Smooth muscle cell (in vitro differentiated cells): ENCODE results near the gene CCDC3. TPM values are rescaled to one million over a fixed set of nuclear protein-coding genes. Genes with fewer than 3 reads are reported as not detected.
A peak's percentile ranks its signal among the peaks of the same experiment; 100 is the strongest.

Source experiments
- DNase-seq: peaks from one replicate; lab custom pipeline; 2025; ENCODE audit not compliant: unreplicated experiment; lab: John Stamatoyannopoulos, UW
- H2AFZ ChIP-seq: fragments of 200-600 bp; sonication (generic); 2 replicates; pipeline ENCODE4 v1.6.0; 2016; ENCODE audit warnings: antibody characterized with exemption, low read depth, mild to moderate bottlenecking
- H3F3A ChIP-seq: fragments of 200-600 bp; sonication (generic); 2 replicates; pipeline ENCODE4 v1.6.0; 2017; ENCODE audit warnings: antibody characterized with exemption, low read depth
- H3K27ac ChIP-seq: fragments of 200-600 bp; sonication (generic); 2 replicates; pipeline ENCODE4 v1.5.1; 2016; ENCODE audit warnings: low read depth, mild to moderate bottlenecking
- H3K27me3 ChIP-seq: fragments of 200-600 bp; sonication (generic); 2 replicates; pipeline ENCODE4 v1.6.1; 2016; ENCODE audit warnings: low read depth, mild to moderate bottlenecking
- H3K36me3 ChIP-seq: fragments of 200-600 bp; sonication (generic); 2 replicates; pipeline ENCODE4 v1.5.1; 2016; ENCODE audit warnings: low read depth
- H3K4me1 ChIP-seq: fragments of 200-600 bp; sonication (generic); 2 replicates; pipeline ENCODE4 v1.5.1; 2016; ENCODE audit warnings: low read depth
- H3K4me2 ChIP-seq: fragments of 200-600 bp; sonication (generic); 2 replicates; pipeline ENCODE4 v1.6.0; 2016; ENCODE audit warnings: mild to moderate bottlenecking
- H3K4me3 ChIP-seq: fragments of 200-600 bp; sonication (generic); 2 replicates; pipeline ENCODE4 v1.5.1; 2016; ENCODE audit warnings: mild to moderate bottlenecking
- H3K79me2 ChIP-seq: fragments of 200-600 bp; sonication (generic); 2 replicates; pipeline ENCODE4 v1.6.0; 2016; ENCODE audit warnings: low read depth, mild to moderate bottlenecking
- H3K9ac ChIP-seq: fragments of 200-600 bp; sonication (generic); 2 replicates; pipeline ENCODE4 v1.6.0; 2016; ENCODE audit warnings: low read depth
- H3K9me3 ChIP-seq: fragments of 200-600 bp; sonication (generic); replicated peaks from 2 replicates; pipeline ENCODE4 v1.5.1; 2016; ENCODE audit warnings: low read depth
- H4K20me1 ChIP-seq: fragments of 200-600 bp; sonication (generic); 2 replicates; pipeline ENCODE4 v1.6.0; 2016; ENCODE audit warnings: low read depth
- CTCF ChIP-seq: fragments of 200-600 bp; sonication (generic); IDR thresholded peaks from 2 replicates; pipeline ENCODE4 v1.5.1; 2017; ENCODE audit warnings: borderline replicate concordance, mild to moderate bottlenecking, antibody characterized with exemption; ENCODE audit not compliant: insufficient read depth, poor library complexity, severe bottlenecking
- WGBS: methylation state at CpG from one replicate; pipeline ENCODE4 v1.1.7; 2016; ENCODE audit warnings: low lambda C conversion rate; 5-methylcytosine and 5-hydroxymethylcytosine counted together
- polyA plus RNA-seq: library from polyadenylated mRNA; unstranded; fragments of >200 nt; fragmentation: Nextera tagmentation; extraction: Ambion mirVana; gene quantifications from 2 replicates; pipeline ENCODE4 v1.2.1, GENCODE V29; 2016
- total RNA-seq: library from RNA; depleted of rRNA; stranded (reverse); fragments of >200 nt; gene quantifications from 2 replicates; pipeline ENCODE4 v1.2.3, GENCODE V29; 2014

The CCDC3 gene
- total and polyA plus RNA-seq, 2 experiments from 2014 or later: 39.2 to 46.0 TPM

- DNase-seq: no peak
- TF ChIP-seq CTCF: no peak
- Histone ChIP-seq H4K20me1 (no peaks in the 10 kb centered on the region), H3K27me3 (no peaks in the 10 kb centered on the region), H3K4me2 (no peak overlapping the region), H2AFZ (no peak overlapping the region), H3K9me3 (no peaks in the 10 kb centered on the region), H3K36me3 (no peaks in the 10 kb centered on the region), H3K4me3 (no peak overlapping the region), H3K4me1 (no peaks in the 10 kb centered on the region), H3K9ac (no peak overlapping the region), H3K27ac (no peak overlapping the region), H3K79me2 (no peaks in the 10 kb centered on the region), H3F3A (no peaks in the 10 kb centered on the region)
- 86% methylated on average over 5 of the region's 5 CpGs for WGBS
These were observed 96.4 kb downstream of the CCDC3 start for GRCh38 chr10:12905067-12905466.

- Histone ChIP-seq H4K20me1 (no peaks in the 10 kb centered on the region), H3K4me1 (no peaks in the 10 kb centered on the region), H2AFZ (no peak overlapping the region), H3K9ac (no peak overlapping the region), H3K79me2 (no peaks in the 10 kb centered on the region), H3F3A (no peaks in the 10 kb centered on the region), H3K4me3 (no peak overlapping the region), H3K36me3 (no peaks in the 10 kb centered on the region), H3K9me3 (no peaks in the 10 kb centered on the region), H3K4me2 (no peak overlapping the region), H3K27ac (no peak overlapping the region), H3K27me3 (no peaks in the 10 kb centered on the region)
- WGBS: 71% methylated on average over 7 of the region's 7 CpGs
- no peak for TF ChIP-seq CTCF
- no peak for DNase-seq
These were observed 98.6 kb downstream of the CCDC3 start for GRCh38 chr10:12902851-12903358.

- peak; percentile 82 for TF ChIP-seq CTCF
- whole genome bisulfite sequencing: 28% methylated on average over 2 of the region's 2 CpGs
These were observed 99.4 kb downstream of the CCDC3 start for GRCh38 chr10:12902135-12902572.

GRCh38 chr10:12899546-12899945 is 102.0 kb downstream of the CCDC3 start:
- DNase-seq: no peak
- Histone ChIP-seq H3K9ac (no peak overlapping the region), H3K9me3 (no peaks in the 10 kb centered on the region), H3K27me3 (no peaks in the 10 kb centered on the region), H3F3A (no peaks in the 10 kb centered on the region), H3K4me2 (no peak overlapping the region), H3K79me2 (no peaks in the 10 kb centered on the region), H2AFZ (no peak overlapping the region), H3K4me1 (no peaks in the 10 kb centered on the region), H3K27ac (no peak overlapping the region), H3K36me3 (no peaks in the 10 kb centered on the region), H4K20me1 (no peaks in the 10 kb centered on the region), H3K4me3 (no peak overlapping the region)
- TF ChIP-seq CTCF: no peak
- WGBS: 96% methylated on average over 7 of the region's 7 CpGs

More at GRCh38 chr10:12902135-12902572, 99.4 kb downstream of the CCDC3 start:
- Histone ChIP-seq H3K27me3 (no peaks in the 10 kb centered on the region), H3K9ac (no peak overlapping the region), H3K4me2 (no peak overlapping the region), H3K9me3 (no peaks in the 10 kb centered on the region), H3K4me3 (no peak overlapping the region), H3F3A (no peaks in the 10 kb centered on the region), H3K79me2 (no peaks in the 10 kb centered on the region), H3K27ac (no peak overlapping the region), H3K4me1 (no peaks in the 10 kb centered on the region), H4K20me1 (no peaks in the 10 kb centered on the region), H2AFZ (no peak overlapping the region), H3K36me3 (no peaks in the 10 kb centered on the region)
- peak; percentile 6 for DNase-seq
